Loucy (cell line): ENCODE measurements around the gene CYP21A2.

Source experiments
- H2AFZ ChIP-seq: fragments of 200-600 bp; sonication (generic); 2 replicates; pipeline ENCODE4 v1.6.0; 2016; ENCODE audit warnings: antibody characterized with exemption, mild to moderate bottlenecking, low read length, moderate library complexity
- H3F3A ChIP-seq: fragments of 200-600 bp; 2 replicates; pipeline ENCODE4 v1.6.0; 2016; ENCODE audit warnings: antibody characterized with exemption, low read depth, mild to moderate bottlenecking
- H3K27me3 ChIP-seq: fragments of 200-600 bp; sonication (generic); 2 replicates; pipeline ENCODE4 v1.6.1; 2014; ENCODE audit warnings: low read length, mild to moderate bottlenecking; ENCODE audit not compliant: insufficient read depth, poor library complexity, severe bottlenecking
- H3K36me3 ChIP-seq: fragments of 200-600 bp; sonication (generic); 2 replicates; pipeline ENCODE4 v1.6.1; 2016; ENCODE audit warnings: low read length; ENCODE audit not compliant: insufficient read depth
- H3K4me1 ChIP-seq: fragments of 200-600 bp; sonication (generic); 2 replicates; pipeline ENCODE4 v1.5.1; 2014; ENCODE audit warnings: low read length, mild to moderate bottlenecking; ENCODE audit not compliant: insufficient read depth, poor library complexity, severe bottlenecking
- H3K4me2 ChIP-seq: fragments of 200-600 bp; sonication (generic); 2 replicates; pipeline ENCODE4 v1.6.0; 2014; ENCODE audit warnings: antibody characterized with exemption, low read length, low read depth, mild to moderate bottlenecking; ENCODE audit not compliant: poor library complexity, severe bottlenecking
- H3K4me3 ChIP-seq: fragments of 200-600 bp; sonication (generic); 2 replicates; pipeline ENCODE4 v1.5.1; 2014; ENCODE audit warnings: low read length, mild to moderate bottlenecking, mixed read lengths; ENCODE audit not compliant: poor library complexity, severe bottlenecking
- H3K79me2 ChIP-seq: fragments of 200-600 bp; sonication (generic); 2 replicates; pipeline ENCODE4 v1.6.1; 2014; ENCODE audit warnings: low read length; ENCODE audit not compliant: insufficient read depth
- H3K9ac ChIP-seq: fragments of 200-600 bp; sonication (generic); 2 replicates; pipeline ENCODE4 v1.6.0; 2014; ENCODE audit warnings: mild to moderate bottlenecking, low read depth, low read length, moderate library complexity; ENCODE audit not compliant: poor library complexity, severe bottlenecking
- H3K9me2 ChIP-seq: fragments of 200-600 bp; sonication (generic); replicated peaks from 2 replicates; pipeline ENCODE4 v1.6.1; 2016; ENCODE audit warnings: low read depth, low read length, mixed read lengths
- H3K9me3 ChIP-seq: fragments of 200-600 bp; sonication (generic); 2 replicates; pipeline ENCODE4 v1.6.1; 2014; ENCODE audit warnings: mild to moderate bottlenecking, antibody characterized with exemption, low read length, low read depth; ENCODE audit not compliant: insufficient read depth
- H4K20me1 ChIP-seq: fragments of 200-600 bp; sonication (generic); 2 replicates; pipeline ENCODE4 v1.6.0; 2014; ENCODE audit warnings: antibody characterized with exemption, low read length, mild to moderate bottlenecking; ENCODE audit not compliant: insufficient read depth, poor library complexity, severe bottlenecking
- CTCF ChIP-seq: fragments of 200-600 bp; sonication (generic); conservative IDR thresholded peaks from 2 replicates; pipeline ENCODE4 v1.5.1; 2014; ENCODE audit warnings: mild to moderate bottlenecking, antibody characterized with exemption, low read length
- EZH2phosphoT487 ChIP-seq: fragments of 200-600 bp; IDR thresholded peaks from 2 replicates; pipeline ENCODE4 v1.6.1; 2018; ENCODE audit warnings: antibody characterized with exemption, mild to moderate bottlenecking, moderate library complexity, borderline replicate concordance

CYP21A2 gene

GRCh38 chr6:32074996-32075532 is 36.8 kb downstream of the CYP21A2 start:
- Histone ChIP-seq H3K4me1 (no peaks in the 10 kb centered on the region), H3K4me2 (no peak overlapping the region), H3K27me3 (no peaks in the 10 kb centered on the region), H3K36me3 (no peaks in the 10 kb centered on the region), H3K79me2 (no peaks in the 10 kb centered on the region), H3K9me2 (no peaks in the 10 kb centered on the region), H2AFZ (no peak overlapping the region), H4K20me1 (no peaks in the 10 kb centered on the region), H3K4me3 (no peak overlapping the region), H3K9me3 (no peaks in the 10 kb centered on the region), H3K9ac (no peak overlapping the region), H3F3A (no peaks in the 10 kb centered on the region)
- TF ChIP-seq CTCF (no peak), EZH2phosphoT487 (no peak)

GRCh38 chr6:32075781-32076180 is 37.6 kb downstream of the CYP21A2 start:
- Histone ChIP-seq H3K4me2 (no peak overlapping the region), H3K9me3 (no peaks in the 10 kb centered on the region), H3K9me2 (no peaks in the 10 kb centered on the region), H3K27me3 (no peaks in the 10 kb centered on the region), H3K4me1 (no peaks in the 10 kb centered on the region), H3K79me2 (no peaks in the 10 kb centered on the region), H4K20me1 (no peaks in the 10 kb centered on the region), H2AFZ (no peak overlapping the region), H3K36me3 (no peaks in the 10 kb centered on the region), H3F3A (no peaks in the 10 kb centered on the region), H3K9ac (no peak overlapping the region), H3K4me3 (no peak overlapping the region)
- no peak for TF ChIP-seq EZH2phosphoT487
- TF ChIP-seq CTCF = no peak

- no peak for TF ChIP-seq CTCF
- no peak for TF ChIP-seq EZH2phosphoT487
- Histone ChIP-seq H3K36me3 (no peaks in the 10 kb centered on the region), H3K9ac (no peak overlapping the region), H3K27me3 (no peaks in the 10 kb centered on the region), H3K4me1 (no peaks in the 10 kb centered on the region), H3K79me2 (no peaks in the 10 kb centered on the region), H3K4me3 (no peak overlapping the region), H3F3A (no peaks in the 10 kb centered on the region), H4K20me1 (no peaks in the 10 kb centered on the region), H3K9me3 (no peaks in the 10 kb centered on the region), H2AFZ (no peak overlapping the region), H3K9me2 (no peaks in the 10 kb centered on the region), H3K4me2 (no peak overlapping the region)
Observed at GRCh38 chr6:32076321-32076809, 38.1 kb downstream of the CYP21A2 start.
